Stimulated activated CD8-positive, alpha-beta memory T cell treated with anti-CD3 and anti-CD28 coated beads, Interleukin-2, amount 100 ng/mL, for 1 hour (primary cell): ENCODE measurements around the gene ABR.

Source experiments
- DNase-seq, 2 donors: peaks; one replicate each; pipeline ENCODE4 v3.0.0-alpha.2; 2020; ENCODE audit warnings: low read depth in 2 of 2

The ABR gene

DNA sequence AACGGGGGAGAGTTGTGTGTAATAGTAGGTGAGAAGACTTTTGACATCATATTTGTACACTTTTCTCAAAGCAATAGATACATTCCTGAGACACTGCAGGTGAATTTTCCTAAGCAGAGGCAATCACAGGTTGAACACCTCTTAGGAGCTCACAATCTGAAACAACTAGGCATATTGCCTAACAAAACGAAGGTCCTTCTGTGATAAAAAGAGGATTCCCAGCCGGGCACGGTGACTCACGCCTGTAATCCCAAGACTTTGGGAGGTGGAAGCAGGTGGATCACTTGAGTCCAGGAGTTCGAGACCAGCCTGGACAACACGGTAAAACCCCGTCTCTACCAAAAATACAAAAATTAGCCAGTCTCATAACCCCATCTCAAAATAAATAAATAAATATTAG is 217.6 kb downstream of the ABR start:
- no peak for DNase-seq

DNA sequence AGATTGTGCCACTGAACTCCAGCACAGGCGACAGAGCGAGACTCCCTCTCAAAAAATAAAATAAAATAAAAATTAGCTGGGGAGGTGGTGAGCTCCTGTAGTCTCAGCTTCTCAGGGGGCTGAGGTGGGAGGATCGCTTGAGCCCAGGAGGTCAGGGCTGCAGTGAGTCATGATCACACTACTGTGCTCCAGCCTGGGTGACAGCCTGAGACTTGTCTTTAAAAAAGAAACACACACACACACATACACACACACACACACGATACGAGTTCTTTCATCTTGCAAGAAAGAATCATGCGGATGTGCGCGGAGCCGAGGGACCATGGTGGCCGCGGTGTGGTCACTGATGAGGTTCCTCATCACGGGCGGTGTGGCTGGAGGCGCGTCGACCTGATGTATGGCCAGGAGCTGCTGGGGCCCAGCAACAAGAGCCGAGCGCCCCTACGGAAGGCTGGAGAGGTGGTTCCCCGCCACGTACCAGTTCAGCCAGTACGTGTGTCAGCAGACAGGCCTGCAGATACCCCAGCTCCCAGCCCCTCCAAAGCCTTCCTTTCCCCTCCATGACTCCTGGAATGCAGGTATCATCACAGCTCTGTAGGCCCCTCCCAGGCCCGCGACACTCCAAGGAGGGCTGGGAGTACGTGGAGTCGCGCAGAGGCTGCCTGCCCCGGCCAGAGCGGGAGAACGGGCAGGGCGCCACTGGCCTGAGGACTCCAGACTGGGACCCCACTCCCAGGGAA is 220.9 kb downstream of the ABR start:
- DNase-seq = no peak

DNA sequence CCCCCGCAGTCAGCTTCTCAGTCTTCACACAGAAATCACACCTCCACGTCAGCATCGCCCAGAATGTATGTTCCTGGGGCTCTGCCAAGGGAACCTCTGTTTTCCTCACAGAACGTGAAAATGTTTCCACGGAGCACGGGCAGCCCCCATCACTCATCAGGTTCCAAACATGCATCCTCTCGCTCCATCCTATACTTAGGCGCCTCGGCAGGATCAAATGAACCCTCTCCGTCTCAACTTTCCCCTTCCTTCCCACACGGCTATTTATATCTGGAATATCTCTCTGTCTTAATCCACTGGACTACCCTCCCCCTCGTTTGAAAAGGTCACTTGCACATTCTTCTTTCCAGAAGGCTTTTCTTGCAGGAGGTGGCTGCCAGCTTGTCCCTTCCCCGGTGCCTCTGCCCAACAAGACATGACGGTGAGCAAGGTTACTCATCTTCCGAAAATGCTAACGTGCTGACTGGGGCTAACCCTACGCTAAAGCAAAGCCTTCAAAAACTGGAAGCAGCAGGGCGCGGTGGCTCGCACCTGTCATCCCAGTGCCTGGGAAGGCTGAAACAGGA is 221.8 kb downstream of the ABR start:
- DNase-seq = no peak

DNA sequence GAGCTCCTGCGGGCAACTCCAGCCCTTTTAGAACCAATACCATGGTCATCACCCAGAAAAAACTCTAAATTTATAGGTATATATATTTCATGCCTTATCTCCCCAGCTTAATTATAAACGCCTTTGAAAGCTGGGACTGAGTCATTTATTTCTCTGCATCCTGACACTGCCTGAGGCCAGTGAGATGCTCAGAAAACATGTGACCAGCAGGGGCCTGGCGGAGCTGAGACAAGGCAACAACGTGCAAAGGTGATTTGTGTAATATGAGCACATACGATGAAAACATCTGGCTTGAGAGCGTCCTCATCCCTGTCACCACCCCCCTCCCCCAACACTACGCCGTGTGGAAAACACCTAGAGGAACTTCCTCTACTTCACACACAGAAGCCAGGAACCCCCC is 222.9 kb downstream of the ABR start:
- no peak for DNase-seq

DNA sequence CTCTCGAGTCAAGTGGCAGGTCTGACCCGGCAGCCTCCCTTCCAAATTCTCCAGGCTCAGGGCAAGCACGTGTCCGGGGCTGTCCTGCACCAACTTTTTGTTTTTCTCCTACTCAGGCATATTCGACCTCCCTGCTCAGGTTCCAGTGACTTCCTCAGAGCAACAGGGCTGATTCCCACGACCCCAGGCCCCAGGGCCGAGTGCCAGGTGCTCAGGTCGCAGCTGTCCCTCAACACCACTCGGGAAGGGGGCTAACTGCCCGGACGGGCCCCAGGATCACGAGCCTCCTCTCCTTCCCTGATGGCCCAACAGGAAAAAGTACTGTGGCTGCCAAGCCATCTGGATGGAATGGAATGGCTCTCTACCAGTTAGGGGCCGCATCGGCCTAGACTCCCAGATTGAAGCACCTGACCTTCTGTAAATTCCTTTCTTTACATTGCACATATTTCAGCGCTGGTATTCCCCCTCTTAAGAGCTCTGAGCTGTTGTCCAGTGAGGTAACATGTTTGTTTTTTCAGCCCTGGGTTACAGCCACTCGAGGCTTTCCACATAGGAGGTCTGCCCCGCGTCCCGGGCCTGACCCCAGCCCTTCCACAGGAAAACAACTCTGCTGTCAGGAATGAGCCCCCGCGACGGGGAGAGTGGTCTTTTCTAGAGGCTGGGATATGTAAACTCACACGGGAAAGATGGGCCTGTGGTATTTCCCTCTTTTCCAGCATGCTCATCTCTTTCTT is 225.2 kb downstream of the ABR start:
- no peak for DNase-seq

DNA sequence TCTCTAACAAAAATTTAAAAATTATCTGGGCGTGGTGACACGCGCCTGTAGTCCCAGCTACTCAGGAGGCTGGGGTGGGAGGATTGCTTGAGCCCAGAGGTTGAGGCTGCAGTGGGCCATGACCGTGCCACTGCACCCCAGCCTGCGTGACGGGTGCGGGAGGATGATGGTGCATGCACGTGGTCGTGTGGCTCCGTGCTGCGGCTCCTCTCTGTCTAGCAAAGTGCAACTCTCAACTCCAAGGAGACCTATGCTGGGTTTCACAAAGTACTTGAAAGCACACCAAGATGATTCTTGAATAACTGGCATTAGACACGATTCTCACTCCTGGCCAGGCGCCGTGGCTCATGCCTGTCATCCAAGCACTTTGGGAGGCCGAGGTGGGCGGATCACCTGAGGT is 226.0 kb downstream of the ABR start:
- no peak for DNase-seq
